PC-9 (cell line): ENCODE data around the gene LBR. TPM values are rescaled to one million over a fixed set of nuclear protein-coding genes. Genes with fewer than 3 reads are reported as not detected.

Experiments
- BruUV-seq: library from RNA; stranded (reverse); fragments of 400-500 nt; replicated peaks from 2 replicates; lab custom pipeline; 2021; lab: Mats Ljungman, UMichigan
- CTCF ChIA-PET: fragments of 300-600 bp; sonication (Branson Sonifier 250); formaldehyde crosslinking; loops from one replicate; lab custom pipeline; 2022; ENCODE audit warnings: antibody characterized with exemption; lab: Charles Lee
- POLR2A ChIA-PET: fragments of 300-600 bp; sonication (Branson Sonifier 250); formaldehyde crosslinking; loops from one replicate; lab custom pipeline; 2022; ENCODE audit warnings: antibody characterized with exemption; ENCODE audit not compliant: unreplicated experiment; lab: Charles Lee
- DNase-seq, 2 experiments: peaks; one replicate each; pipeline versions ENCODE4 v3.0.0 to v3.0.0-alpha.2; 2015 to 2022; ENCODE audit warnings: mixed read lengths in 1 of 2
- H2AFZ ChIP-seq: fragments of 200-600 bp; sonication (generic); 2 replicates; pipeline ENCODE4 v1.8.1; 2017; ENCODE audit warnings: antibody characterized with exemption
- H3F3A ChIP-seq: fragments of 200-600 bp; sonication (generic); 2 replicates; pipeline ENCODE4 v1.8.1; 2017; ENCODE audit warnings: antibody characterized with exemption, mild to moderate bottlenecking, low read depth; ENCODE audit not compliant: insufficient read depth
- H3K27ac ChIP-seq: fragments of 200-600 bp; sonication (generic); 2 replicates; pipeline ENCODE4 v1.6.1; 2016; ENCODE audit warnings: mixed run types
- H3K27me3 ChIP-seq: fragments of 200-600 bp; sonication (generic); 2 replicates; pipeline ENCODE4 v1.6.1; 2016; ENCODE audit warnings: low read depth, mixed run types; ENCODE audit not compliant: insufficient read depth
- H3K36me3 ChIP-seq: fragments of 200-600 bp; sonication (generic); 2 replicates; pipeline ENCODE4 v1.6.1; 2016; ENCODE audit warnings: low read depth, mixed run types
- H3K4me1 ChIP-seq: fragments of 200-600 bp; sonication (generic); replicated peaks from 2 replicates; pipeline ENCODE4 v1.6.1; 2016; ENCODE audit warnings: mixed run types; ENCODE audit not compliant: insufficient read depth
- H3K4me2 ChIP-seq: fragments of 200-600 bp; sonication (generic); 2 replicates; pipeline ENCODE4 v1.6.1; 2017; ENCODE audit warnings: mixed run types
- H3K4me3 ChIP-seq: fragments of 200-600 bp; sonication (generic); 2 replicates; pipeline ENCODE4 v1.6.1; 2016; ENCODE audit warnings: mixed run types
- H3K79me2 ChIP-seq: fragments of 200-600 bp; sonication (generic); 2 replicates; pipeline ENCODE4 v1.6.1; 2017; ENCODE audit warnings: low read depth, mixed run types
- H3K9me2 ChIP-seq: fragments of 200-600 bp; sonication (generic); 2 replicates; pipeline ENCODE4 v1.8.1; 2017; ENCODE audit warnings: mild to moderate bottlenecking; ENCODE audit not compliant: insufficient read depth
- H3K9me3 ChIP-seq: fragments of 200-600 bp; sonication (generic); 2 replicates; pipeline ENCODE4 v1.8.1; 2016; ENCODE audit warnings: low read depth; ENCODE audit not compliant: insufficient read depth
- H4K20me1 ChIP-seq: fragments of 200-600 bp; sonication (generic); 2 replicates; pipeline ENCODE4 v1.8.1; 2017; ENCODE audit not compliant: insufficient read depth
- EZH2 ChIP-seq: fragments of 200-600 bp; sonication (generic); IDR thresholded peaks from 2 replicates; pipeline ENCODE4 v1.8.0; 2017; ENCODE audit warnings: antibody characterized with exemption, low read depth
- intact Hi-C: fragments of 100-400 bp; cut with micrococcal nuclease; formaldehyde crosslinking; loops from one replicate; pipeline ENCODE4 v1.10.0; 2022; ENCODE audit not compliant: unreplicated experiment
- total RNA-seq: library from RNA; stranded (reverse); gene quantifications from 2 replicates; pipeline ENCODE4 v1.2.3, GENCODE V29; 2021
- TF ChIP-seq, protein P1 (sequence below): fragments of 200-600 bp; sonication (generic); conservative IDR thresholded peaks from 2 replicates; pipeline ENCODE4 v1.6.1; 2017; ENCODE audit warnings: mixed run types, antibody characterized with exemption, mild to moderate bottlenecking, moderate library complexity

Gene LBR
- total RNA-seq, 1 experiment from 2014 or later, result 158 TPM

DNA sequence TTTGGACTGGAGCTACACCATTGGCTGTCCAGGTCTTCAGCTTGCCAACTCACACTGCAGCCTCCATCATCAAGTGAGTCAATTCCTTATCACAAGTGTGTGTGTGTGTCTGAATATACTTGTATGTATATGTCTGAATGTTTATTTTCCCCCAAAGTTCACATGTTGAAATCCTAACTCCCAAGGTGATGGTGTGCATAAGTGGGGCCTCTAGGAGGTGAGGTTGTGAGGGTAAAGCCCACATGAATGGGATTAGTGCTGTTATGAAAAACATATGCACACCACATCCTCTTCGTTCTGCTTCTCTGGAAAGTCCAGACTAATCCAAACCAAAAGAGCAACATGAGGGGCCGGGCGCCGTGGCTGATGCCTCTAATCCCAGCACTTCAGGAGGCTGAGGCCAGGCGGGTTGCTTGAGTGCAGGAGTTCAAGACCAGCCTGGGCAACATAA lies 48.7 kb upstream of the LBR start:
- no peaks in the 10 kb centered on the region for H3K79me2 ChIP-seq
- POLR2A ChIA-PET, result interaction anchor here (0.6 kb wide), 1 partner anchor 301 kb away, joined by 6 read pairs; the partner anchor contains the start of gene SRP9
- intact Hi-C loops, result loop anchor here (5.0 kb wide), 1 partner anchor 646 kb away; no protein-coding TSS in a partner anchor
- H4K20me1 ChIP-seq, result no peaks in the 10 kb centered on the region
- BruUV-seq, result no TSS peak
- H2AFZ ChIP-seq, result no peak overlapping the region
- H3K9me3 ChIP-seq, result no peaks in the 10 kb centered on the region
- peaks cover 8% of the 10 kb centered on the region for H3K4me1 ChIP-seq
- no peaks in the 10 kb centered on the region for H3K9me2 ChIP-seq
- no peaks in the 10 kb centered on the region for H3K27me3 ChIP-seq
- H3K36me3 ChIP-seq, result no peaks in the 10 kb centered on the region
- TF ChIP-seq, protein P1, sequence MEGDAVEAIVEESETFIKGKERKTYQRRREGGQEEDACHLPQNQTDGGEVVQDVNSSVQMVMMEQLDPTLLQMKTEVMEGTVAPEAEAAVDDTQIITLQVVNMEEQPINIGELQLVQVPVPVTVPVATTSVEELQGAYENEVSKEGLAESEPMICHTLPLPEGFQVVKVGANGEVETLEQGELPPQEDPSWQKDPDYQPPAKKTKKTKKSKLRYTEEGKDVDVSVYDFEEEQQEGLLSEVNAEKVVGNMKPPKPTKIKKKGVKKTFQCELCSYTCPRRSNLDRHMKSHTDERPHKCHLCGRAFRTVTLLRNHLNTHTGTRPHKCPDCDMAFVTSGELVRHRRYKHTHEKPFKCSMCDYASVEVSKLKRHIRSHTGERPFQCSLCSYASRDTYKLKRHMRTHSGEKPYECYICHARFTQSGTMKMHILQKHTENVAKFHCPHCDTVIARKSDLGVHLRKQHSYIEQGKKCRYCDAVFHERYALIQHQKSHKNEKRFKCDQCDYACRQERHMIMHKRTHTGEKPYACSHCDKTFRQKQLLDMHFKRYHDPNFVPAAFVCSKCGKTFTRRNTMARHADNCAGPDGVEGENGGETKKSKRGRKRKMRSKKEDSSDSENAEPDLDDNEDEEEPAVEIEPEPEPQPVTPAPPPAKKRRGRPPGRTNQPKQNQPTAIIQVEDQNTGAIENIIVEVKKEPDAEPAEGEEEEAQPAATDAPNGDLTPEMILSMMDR, result no peak
- TF ChIP-seq EZH2, result no peak
- H3K4me3 ChIP-seq, result no peak overlapping the region
- H3K4me2 ChIP-seq, result no peak overlapping the region
- H3F3A ChIP-seq, result no peaks in the 10 kb centered on the region
- no peak overlapping the region for H3K27ac ChIP-seq
- DNase-seq, result no peak
- CTCF ChIA-PET, result interaction anchor here (0.6 kb wide), 1 partner anchor 59 kb away, joined by 3 read pairs; no protein-coding TSS in a partner anchor

DNA sequence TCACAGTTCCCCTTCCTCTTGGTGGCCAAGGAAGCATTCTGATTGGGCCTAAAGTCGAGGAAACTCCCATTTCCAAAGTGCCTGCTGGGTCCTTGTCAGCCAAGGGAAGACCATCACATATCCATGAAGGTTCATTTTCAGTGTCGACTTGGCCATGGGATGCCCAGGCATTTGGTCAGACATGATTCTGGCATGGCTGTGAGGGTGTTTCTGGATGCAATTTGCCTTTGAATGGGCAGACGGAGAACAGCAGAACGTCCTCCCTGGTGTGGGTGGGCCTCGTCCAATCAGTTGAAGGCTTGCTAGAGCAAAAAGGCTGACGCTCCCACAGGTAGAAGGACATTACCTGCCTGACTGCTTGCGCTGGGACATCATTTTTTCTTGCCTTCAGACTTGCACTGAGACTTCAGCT lies 48.3 kb upstream of the LBR start:
- no peak for DNase-seq
- Histone ChIP-seq H3K36me3 (no peaks in the 10 kb centered on the region), H3K79me2 (no peaks in the 10 kb centered on the region), H4K20me1 (no peaks in the 10 kb centered on the region), H3K9me2 (no peaks in the 10 kb centered on the region), H3K27me3 (no peaks in the 10 kb centered on the region), H3K27ac (no peak overlapping the region), H2AFZ (no peak overlapping the region), H3F3A (no peaks in the 10 kb centered on the region), H3K9me3 (no peaks in the 10 kb centered on the region), H3K4me2 (no peak overlapping the region), H3K4me3 (no peak overlapping the region), H3K4me1 (peaks cover 8% of the 10 kb centered on the region)
- no TSS peak for BruUV-seq
- CTCF ChIA-PET, result no interaction called here
- TF ChIP-seq, protein P1, result no peak
- TF ChIP-seq EZH2, result no peak
- intact Hi-C loops, result loop anchor here (5.0 kb wide), 1 partner anchor 646 kb away; no protein-coding TSS in a partner anchor
- POLR2A ChIA-PET, result interaction anchor here (0.7 kb wide), 1 partner anchor 301 kb away, joined by 3 read pairs; no protein-coding TSS in a partner anchor

GRCh38 chr1:225474986-225475820 lies 47.4 kb upstream of the LBR start:
- Histone ChIP-seq H3K27me3 (no peaks in the 10 kb centered on the region), H3K9me3 (no peaks in the 10 kb centered on the region), H2AFZ (no peak overlapping the region; the same call in 1 of the 2 replicates), H3K27ac (no peak overlapping the region), H3K4me3 (no peak overlapping the region; the same call in 1 of the 2 replicates), H4K20me1 (no peaks in the 10 kb centered on the region), H3K36me3 (no peaks in the 10 kb centered on the region), H3K9me2 (no peaks in the 10 kb centered on the region), H3F3A (no peaks in the 10 kb centered on the region), H3K79me2 (no peaks in the 10 kb centered on the region), H3K4me1 (peaks cover 8% of the 10 kb centered on the region), H3K4me2 (peak overlapping the region; percentile 78)
- CTCF ChIA-PET, result interaction anchor here (0.6 to 1.1 kb wide), 11 partner anchors 14 to 524 kb away, joined by 3 to 8 read pairs (median 3); partner anchors contain the start of gene SDE2
- BruUV-seq, result no TSS peak
- TF ChIP-seq, protein P1, result peak; percentile 100
- no peak for TF ChIP-seq EZH2
- POLR2A ChIA-PET, result interaction anchor here (0.6 to 0.7 kb wide), 2 partner anchors 293 to 302 kb away, joined by 3 read pairs; no protein-coding TSS in a partner anchor
- intact Hi-C loops, result loop anchor here (1.0 to 5.0 kb wide), 3 partner anchors 297 to 647 kb away; no protein-coding TSS in a partner anchor
- peak; percentile 54 to 86 for DNase-seq
